Esophagus squamous epithelium (tissue), 4 donors: ENCODE data around the gene DENND1A.

Experiments
- CTCF ChIP-seq, 6 experiments: fragments of 450-650 bp in 4 of 6; fragments of 200-600 bp in 2 of 6; sonication (generic) in 2 of 6; IDR thresholded peaks; one replicate each; pipeline ENCODE4 v1.5.1; 2016 to 2019; ENCODE audit warnings: antibody characterized with exemption in 6 of 6, mild to moderate bottlenecking in 4 of 6, moderate library complexity in 4 of 6
- POLR2A ChIP-seq, 4 donors: fragments of 450-650 bp; IDR thresholded peaks; one replicate each; pipeline ENCODE4 v1.6.1; 2017; ENCODE audit warnings: antibody characterized with exemption in 4 of 4, mild to moderate bottlenecking in 4 of 4, moderate library complexity in 3 of 4

DNA sequence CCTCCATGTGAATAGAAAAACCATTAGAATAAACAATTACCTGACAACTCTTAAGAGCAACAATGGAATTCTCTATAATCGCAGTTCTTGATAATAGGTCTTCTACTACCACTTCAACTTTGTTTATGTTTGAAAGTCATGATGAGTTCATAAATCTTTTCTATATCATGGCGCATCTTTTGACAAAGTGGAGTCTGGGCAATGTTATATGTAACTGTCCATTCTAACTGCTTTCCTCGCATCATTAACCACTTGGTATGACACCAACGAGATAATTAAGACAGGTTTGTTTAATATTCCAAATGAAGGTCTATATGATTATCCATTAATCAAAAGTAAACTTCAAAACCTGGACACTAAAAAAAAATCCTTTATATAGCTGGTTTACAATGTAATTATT is 272.0 kb downstream of the DENND1A start:
- no peak for TF ChIP-seq CTCF (IDR thresholded peaks at IDR 0.05)
- TF ChIP-seq POLR2A (IDR thresholded peaks at IDR 0.05) = no peak
